HG03521 (cell line): ENCODE measurements around the gene ZFPM1.
"Not testable (repeated sequence)": the region's sequence is repeated elsewhere in the genome, so short reads cannot be mapped to it uniquely, and the experiment has no call there.

Experiments
- ATAC-seq: cut with Tn5 transposase; IDR thresholded peaks from one replicate; pipeline ENCODE4 v1.9.1; 2021; ENCODE audit warnings: mild to moderate bottlenecking, moderate library complexity; ENCODE audit not compliant: unreplicated experiment

The ZFPM1 gene

DNA sequence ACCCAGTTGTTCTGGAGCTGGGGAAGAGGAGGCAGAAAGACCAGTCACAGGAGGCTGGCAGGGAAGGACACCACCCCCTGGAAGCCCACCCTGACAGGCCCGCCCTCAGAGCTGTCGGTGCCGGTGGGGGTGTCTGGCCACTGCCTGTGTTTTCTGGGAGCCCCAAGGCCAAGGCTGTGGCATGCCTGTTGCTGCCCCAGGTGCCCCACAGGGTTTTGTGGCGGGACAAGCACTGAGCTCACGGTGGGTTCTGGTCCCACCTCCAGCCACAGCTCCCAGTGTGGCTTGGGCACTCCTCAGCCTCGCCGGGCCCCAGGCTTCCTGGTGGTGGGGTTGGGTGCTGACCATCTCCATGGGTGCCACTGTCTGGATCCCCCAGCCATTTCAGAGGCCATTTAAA is 58.0 kb downstream of the ZFPM1 start:
- ATAC-seq = no peak

DNA sequence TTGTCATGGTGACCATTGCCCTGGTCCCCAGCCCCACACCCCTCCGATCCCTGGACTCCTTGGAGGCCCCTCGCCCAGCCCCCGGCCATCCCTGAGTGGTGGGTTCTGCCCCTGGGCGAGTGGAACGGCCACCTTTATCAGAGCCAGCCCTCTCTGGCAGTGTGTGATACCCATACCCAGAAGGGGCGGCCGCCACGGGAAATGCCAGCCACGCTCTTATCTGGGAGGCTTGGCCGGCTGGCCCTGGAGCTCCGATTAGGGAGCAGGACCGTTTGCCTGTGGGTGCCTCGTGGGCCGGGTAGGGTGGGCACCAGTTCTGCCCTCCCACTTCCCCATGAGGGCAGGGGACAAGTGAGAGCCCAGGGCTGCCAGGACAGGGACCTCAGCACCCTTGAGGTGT is 58.8 kb downstream of the ZFPM1 start:
- no peak for ATAC-seq

DNA sequence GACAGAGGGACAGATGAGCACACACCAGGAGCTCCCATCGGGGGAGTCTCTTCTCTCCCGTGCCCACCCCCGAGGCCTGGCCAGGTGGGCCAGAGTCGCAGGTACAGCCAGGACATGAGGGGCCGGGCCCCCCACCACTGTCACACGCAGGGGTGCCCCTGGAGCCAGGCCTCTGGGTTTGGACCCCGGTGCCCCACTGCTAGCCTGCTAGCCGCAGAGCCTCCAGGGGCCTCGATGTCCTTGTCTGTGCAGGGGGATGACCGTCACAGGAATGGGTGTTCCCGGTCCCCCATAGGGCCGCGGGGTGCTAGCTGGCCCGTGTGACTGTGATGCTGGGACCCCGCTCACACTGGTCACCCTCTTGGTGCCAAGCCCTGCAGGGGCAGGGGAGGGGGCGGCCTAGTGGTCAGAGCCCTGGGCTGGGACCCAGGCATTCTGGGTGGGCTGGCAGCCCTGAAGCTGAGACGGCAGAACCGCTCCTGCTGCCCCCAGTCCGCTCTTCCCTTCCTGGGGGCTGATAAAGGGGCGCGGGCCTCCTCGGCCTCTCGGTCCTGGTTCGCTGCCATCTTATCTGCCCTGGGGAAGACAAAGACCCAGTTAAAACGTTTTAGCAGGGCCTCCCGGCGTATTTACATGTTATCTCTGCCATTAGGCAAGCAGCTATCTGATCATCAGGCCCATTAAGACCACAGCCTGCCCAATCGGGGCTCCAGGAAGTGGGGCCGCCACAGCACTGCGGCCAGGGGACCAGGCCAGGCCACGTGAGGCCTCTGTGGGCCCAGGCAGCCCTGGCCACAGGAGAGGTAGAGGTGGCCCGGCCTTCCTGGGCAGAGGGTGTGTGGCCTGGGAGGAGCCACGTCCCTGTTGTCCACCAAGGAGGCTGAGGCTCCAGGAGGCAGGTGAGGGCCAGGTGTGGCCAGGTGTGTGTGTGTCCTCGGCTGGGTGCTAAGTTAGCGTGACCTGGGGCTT is 59.9 kb downstream of the ZFPM1 start:
- no peak for ATAC-seq

DNA sequence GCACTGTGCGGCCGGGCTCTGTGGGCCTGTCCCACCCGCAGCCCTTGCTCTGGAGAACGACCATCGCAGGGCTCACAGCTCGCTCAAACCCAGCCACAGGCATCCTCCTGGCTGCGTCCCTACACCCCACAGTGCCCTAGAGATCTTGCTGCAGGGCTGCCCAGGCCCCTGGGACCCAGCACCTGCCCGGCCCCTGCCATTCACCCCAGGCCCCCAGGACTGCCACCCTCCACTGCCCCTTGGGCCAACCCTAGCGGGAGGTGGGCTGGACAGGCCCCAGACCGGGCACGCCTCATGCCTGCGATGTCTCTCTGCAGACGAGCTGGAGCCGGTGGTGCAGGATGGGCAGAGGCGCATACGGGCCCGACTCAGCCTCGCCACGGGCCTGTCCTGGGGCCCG is 61.0 kb downstream of the ZFPM1 start:
- ATAC-seq = no peak

DNA sequence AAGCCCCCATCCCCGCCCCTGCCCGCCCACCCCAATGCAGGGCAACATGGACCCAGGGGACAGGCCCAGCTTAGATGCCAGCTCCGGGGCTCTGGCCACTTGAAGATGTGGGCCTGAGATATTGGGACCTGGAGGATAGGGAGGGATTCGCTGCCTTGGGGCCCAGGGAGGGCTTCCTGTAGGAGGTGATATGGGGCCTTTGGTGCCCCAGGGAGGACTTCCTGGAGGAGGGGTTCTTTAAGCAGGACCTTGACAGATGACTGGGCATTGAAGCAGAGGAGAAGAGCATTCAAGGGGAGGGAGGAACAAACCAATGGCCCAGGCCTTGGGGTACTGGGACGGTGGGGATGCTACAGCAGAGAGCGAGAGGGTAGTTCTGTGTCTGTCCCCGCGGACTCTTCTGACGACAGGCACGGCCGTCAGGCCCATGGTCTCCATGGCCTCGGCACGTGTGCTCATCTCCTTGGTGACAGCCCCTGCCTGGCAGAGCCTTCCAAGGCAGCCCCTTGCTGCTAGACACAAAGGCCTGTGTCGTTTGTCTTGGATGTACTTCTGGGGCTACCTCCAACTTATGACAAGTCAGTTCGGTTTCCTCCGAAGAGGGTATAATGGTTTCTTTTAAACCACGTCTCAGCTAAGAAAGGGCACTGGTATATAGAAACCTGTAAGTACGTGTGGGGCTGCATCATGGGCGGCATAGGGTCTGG is 61.6 kb downstream of the ZFPM1 start:
- no peak for ATAC-seq

DNA sequence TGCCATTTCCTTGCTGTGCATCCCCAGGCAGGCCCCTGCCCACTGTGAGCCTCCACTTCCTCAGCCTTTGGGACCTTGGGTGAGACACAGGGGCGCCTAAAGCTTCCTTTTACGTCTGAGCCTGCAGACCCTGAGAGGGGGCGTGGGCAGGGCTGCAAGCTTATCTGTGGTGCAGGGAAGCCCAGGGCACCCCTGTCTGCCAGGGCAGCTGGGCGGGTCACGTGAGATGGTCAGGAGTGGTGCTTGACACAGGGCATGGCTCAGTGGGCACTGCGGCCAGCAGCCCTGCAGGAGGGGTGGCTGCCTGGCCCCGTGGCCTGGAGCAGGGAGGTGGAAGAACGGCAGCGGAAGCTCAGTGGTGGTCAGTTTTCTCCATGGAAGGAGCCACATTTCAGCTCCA is 62.3 kb downstream of the ZFPM1 start:
- ATAC-seq = no peak

DNA sequence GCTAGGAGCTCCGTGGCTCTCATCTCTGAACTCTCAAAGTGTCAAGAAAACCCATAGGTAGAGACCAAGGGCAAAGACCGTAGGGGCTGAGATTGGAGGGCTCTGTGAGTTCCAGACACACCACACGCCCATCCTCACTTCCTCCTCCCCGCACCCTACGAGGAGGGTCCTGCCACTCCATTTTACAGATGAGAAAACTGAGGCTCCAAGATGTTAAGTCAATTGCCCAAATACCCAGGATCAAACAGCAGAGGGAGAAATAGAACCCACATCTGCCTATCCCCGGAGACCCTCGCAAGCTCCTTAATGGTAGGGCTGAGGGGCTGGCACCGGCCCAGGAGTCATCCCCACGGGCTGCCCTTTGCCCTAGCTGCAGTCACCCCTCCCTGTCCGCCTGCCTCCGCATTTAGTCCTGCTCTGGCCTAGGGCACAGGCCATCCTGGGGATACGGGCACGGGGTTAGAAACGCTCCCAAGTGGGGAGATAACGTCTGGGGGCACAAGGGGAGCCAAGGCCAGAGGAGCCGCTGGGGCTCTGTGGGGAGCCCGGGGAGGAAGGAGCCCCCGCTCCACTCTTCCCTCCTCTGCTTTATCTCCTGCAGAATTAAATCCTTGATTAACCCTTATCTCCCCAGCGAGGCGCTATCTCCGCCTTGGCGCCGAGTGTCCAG is 63.0 kb downstream of the ZFPM1 start:
- ATAC-seq = no peak

DNA sequence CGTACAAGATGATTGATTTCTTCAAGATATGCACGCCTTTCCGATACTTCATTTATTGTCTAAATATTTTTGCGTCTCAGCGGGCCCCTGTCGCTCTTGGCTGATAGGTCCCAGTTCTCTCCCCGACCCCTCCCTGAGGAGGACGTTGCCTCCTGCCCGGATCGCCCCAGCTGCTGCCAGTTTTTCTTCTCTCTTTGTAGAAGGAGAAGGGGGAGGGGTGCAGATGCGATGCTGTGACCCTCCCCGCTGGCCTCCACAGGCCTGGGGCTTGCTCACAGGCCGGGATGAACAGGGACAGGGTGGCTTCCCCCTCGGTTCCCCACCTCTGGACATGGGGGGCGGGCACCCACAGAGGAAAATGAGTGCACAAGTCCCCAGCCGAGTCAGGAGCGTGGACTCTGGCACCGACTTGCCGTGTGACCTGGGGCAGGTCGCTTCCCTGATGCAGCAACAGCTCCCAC is 63.6 kb downstream of the ZFPM1 start:
- no peak for ATAC-seq

DNA sequence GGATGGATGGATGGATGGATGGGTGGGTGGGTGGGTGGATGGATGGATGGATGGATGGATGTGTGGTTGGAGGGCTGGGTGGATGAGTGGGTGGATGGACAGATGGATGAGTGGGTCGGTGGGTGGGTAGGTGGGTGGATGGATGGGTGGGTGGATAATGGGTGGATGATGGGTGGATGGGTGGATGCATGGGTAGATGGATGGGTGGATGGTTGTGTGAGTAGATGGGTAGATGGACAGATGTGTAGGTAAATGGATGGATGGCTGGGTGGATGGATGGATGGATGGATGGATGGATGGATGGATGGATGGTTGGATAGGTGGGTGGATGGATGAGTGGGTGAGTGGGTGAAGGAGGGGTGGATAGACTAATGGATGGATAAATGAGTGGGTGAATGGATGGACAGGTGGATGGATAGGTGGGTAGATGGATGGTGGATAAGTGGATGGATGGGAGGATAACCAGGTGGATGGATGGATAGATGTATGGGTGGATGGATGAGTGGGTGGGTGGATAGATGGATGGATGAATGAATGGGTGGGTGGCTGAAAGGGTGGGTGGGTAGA is 64.2 kb downstream of the ZFPM1 start:
- not testable (repeated sequence) for ATAC-seq

DNA sequence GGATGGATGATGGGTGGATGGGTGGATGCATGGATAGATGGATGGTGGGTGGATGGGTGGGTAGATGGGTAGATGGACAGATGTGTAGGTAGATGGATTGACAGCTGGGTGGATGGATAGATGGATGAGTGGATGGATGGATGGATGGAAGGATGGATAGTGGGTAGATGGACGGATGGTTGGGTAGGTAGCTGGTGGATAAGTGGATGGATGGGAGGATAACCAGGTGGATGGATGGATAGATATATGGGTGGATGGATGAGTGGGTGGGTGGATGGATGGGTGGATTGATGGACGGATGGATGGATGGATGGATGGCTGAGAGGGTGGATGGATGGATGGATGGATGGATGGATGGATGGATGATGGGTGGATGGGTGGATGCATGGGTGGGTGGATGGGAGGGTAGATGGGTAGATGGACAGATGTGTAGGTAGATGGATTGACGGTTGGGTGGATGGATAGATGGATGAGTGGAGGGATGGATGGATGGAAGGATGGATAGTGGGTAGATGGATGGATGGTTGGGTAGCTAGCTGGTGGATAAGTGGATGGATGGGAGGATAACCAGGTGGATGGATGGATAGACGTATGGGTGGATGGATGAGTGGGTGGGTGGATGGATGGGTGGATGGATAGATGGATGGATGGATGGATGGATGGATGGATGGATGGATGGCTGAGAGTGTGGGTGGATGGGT is 65.5 kb downstream of the ZFPM1 start:
- not testable (repeated sequence) for ATAC-seq

DNA sequence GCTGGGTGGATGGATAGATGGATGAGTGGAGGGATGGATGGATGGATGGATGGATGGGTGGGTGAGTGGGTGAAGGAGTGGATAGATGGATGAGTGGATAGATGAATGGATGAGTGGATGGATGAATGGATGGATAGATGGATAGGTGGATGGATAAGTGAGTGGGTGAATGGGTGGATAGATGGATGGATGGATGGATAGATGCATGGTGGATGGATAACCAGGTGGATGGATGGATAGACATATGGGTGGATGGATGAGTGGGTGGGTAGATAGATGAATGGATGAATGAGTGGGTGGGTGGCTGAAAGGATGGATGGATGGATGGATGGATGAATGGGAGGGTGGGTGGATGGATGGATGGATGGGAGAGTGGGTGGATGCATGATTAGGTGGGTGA is 66.2 kb downstream of the ZFPM1 start:
- no peak for ATAC-seq

DNA sequence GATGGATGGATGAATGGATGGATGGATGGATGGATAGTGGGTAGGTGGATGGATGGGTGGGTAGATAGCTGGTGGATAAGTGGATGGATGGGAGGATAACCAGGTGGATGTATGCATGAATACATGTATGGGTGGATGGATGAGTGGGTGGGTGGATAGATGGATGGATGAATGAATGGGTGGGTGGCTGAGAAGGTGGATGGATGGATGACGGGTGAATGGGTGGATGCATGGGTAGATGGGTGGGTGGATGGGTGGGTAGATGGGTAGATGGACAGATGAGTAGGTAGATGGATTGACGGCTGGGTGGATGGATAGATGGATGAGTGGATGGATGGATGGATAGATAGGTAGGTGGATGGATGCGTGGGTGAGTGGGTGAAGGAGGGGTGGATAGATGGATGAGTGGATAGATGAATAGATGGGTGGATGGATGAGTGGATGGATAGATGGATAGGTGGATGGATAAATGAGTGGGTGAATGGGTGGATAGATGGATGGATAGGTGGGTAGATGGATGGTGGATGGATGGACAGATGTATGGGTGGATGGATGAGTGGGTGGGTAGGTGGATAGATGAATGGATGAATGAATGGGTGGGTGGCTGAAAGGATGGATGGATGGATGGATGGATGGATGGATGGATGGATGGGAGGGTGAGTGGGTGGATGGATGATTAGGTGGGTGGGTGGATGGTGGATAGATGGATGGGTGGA is 67.0 kb downstream of the ZFPM1 start:
- no peak for ATAC-seq

DNA sequence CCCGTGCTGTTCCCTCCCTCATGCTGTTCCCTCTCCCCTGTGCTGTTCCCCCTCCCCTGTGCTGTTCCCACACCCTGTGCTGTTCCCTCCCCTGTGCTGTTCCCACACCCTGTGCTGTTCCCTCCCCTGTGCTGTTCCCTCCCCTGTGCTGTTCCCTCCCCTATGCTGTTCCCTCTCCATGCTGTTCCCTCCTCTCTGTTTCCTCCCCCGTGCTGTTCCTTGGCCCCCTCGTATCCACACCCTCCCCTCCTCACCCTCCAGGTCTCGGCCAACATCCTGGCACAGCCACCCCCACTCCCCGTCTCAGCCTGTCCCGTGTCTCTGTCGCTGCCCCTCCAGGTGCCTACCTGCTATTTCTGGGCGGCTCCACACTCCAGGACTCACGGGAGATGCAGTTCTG is 68.6 kb downstream of the ZFPM1 start:
- no peak for ATAC-seq

DNA sequence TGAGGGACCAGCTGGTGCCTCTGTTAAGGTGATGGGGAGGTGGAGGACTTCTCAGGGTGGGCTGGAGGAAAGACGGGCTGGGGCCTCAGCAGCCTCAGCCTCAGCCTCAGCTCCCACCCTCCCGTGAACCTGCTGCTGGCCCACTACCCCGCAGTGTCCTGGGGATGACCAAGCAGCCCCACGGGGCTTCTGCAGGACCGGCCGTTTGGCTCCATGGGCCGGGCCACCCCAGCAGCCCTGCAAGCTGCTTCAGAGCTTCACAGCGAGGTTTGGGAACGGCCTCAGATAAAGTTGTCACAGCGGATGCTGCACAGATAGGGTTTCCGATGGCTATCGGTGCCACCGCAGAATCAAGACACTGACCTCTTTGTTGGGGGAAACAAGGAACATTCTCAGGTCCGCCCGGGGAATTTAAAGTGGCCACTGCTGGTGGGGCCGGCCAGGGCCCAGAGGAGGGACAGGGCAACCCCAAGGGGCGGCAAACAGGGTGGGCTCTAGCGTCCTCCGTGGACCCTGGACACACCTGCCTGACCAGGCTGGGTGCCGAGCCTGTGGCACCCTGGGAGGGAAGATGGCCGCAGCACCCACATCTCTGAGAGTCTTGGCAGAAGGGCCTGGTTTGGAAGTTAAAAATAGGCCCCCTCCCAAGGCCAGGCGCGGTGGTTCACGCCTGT is 69.3 kb downstream of the ZFPM1 start:
- no peak for ATAC-seq

DNA sequence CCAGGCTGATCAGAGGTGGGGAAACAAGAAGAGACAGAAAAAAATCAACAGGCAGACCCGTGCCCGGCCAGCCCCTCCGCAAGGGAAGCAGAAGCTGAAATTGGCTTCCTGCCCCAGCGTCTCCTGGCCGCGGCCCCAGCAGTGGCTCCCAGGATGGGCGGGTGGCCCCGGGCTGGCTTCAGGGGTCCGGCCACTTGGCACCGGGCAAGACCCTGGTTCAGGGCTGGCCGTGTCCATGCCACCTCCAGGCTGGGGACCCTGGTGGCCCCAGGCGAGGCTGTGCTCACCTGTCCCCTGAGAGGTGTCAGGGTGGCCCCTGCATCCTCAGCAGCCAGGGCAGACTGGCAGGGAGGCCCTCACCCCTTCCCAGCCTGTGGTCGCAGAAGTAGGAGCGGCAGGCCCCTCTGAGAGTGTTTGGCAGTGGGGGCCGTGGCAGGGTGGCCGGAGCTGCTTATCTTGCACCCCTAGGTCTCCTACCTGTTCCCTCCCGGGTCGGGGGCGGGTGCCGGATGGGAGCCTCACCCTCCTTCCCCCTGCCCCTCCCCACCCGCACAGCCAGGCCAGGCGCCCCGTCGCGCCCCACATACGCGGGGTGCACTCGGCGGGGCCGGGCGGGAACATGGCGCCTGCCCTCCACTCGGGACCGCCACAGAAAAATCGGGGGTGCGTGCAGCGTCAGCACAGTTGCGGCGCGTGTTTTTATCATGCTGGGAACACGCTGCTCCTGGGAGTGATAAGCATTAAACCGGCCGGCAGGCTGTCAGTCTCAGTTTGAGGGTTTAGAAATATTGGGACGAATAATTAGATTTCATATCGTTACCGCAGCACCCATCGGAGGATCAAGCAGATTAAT is 70.5 kb downstream of the ZFPM1 start:
- ATAC-seq = no peak

DNA sequence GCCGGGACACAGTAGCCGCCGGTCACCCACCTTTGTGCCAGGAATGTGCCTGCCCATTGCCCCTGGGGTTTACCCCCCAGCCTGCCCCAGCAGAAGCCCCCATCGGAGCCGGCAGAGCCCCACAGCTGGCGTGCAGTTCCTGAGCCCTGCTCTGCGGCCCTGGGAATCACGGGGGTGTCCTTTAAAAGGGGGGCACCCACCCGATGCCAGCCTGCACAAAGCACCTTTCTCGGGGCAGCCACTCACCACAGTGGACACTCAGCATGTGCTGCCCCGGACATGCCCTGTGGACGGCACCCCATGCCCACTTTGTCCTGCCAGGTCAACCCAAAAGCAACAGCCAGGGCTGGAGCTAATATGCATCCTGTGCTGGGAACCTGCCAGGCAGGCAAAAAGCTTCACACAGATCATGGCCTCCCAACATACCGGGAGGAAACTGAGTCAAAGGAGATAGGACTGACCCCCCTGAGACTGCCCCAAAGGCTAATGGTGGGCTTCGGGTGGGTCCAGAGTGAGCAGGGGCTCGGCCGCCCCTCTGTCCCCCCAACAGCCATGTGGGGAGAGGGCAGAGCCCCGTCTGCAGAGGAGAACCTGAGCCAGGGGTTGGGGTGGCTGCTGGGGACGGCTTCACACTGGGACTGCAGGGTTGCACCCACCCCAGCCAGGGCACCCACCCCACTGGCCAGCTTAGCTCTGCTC is 71.3 kb downstream of the ZFPM1 start:
- no peak for ATAC-seq

DNA sequence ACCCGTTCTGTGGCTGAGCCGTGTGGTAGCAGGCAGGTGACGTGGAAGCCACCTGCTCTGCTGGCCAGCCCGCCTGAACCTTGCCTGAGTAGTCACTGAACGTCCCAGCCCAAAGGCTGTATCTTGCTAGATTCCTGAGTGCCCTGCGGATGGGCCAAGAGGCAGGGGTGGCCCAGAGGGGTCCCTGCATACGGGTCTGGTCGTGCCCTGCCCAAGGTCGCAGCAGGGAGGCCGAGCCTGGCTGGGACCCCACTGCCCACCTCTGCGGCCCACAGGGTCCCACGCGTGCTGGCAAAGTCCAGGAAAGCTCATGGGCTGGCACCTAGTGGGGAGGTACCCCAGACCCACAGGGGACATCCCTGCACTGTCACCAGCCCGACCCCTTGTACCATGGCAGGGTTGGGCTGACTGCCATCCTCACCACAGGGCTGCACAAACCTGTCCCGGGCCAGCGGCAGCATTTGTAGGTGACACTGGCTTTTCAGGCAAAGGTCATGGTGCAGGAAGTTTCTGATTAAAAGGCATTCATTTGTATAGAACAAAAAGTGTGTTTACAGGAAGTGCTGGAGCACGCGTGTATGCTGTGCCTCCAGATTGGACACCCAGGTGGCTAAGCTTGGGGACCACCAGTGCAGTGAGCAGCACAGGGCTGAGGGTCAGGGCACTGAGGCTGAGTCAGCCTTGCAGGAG is 72.0 kb downstream of the ZFPM1 start:
- no peak for ATAC-seq
